Esophagus muscularis mucosa (tissue), 3 donors: ENCODE data around the gene VPS39.

Experiments used
- CTCF ChIP-seq, 3 experiments: fragments of 200-600 bp in 2 of 3; fragments of 450-650 bp in 1 of 3; sonication (generic) in 2 of 3; IDR thresholded peaks; one replicate each; pipeline ENCODE4 v1.5.1; 2017 to 2019; ENCODE audit warnings: antibody characterized with exemption in 3 of 3, mild to moderate bottlenecking in 2 of 3, moderate library complexity in 1 of 3
- POLR2A ChIP-seq: fragments of 450-650 bp; IDR thresholded peaks from one replicate; pipeline ENCODE4 v1.6.1; 2017; ENCODE audit warnings: antibody characterized with exemption, moderate library complexity, mild to moderate bottlenecking, low read depth
- POLR2AphosphoS5 ChIP-seq, 2 donors: sonication (generic); formaldehyde crosslinking; IDR thresholded peaks; one replicate each; pipeline ENCODE4 v1.6.1; 2017; ENCODE audit warnings: antibody characterized with exemption in 2 of 2

GRCh38 chr15:42207674-42208579, at the start of gene VPS39:
- TF ChIP-seq POLR2A (no peak), CTCF (IDR thresholded peaks at IDR 0.05) (no peak), POLR2AphosphoS5 (IDR thresholded peaks at IDR 0.05) (peak; percentile 81 to 89)
